GM13976 (cell line): ENCODE measurements around the gene ADAP2.
"Not testable (repeated sequence)": the region's sequence is repeated elsewhere in the genome, so short reads cannot be mapped to it uniquely, and the experiment has no call there.

Source experiments
- DNase-seq: peaks from one replicate; pipeline ENCODE4 v3.0.0; 2012; ENCODE audit warnings: low spot score
- in situ Hi-C: fragments of 300-500 bp; cut with MboI; formaldehyde crosslinking; loops from one replicate; pipeline ENCODE4 v1.12.0; 2022; ENCODE audit warnings: low sequenced_read_pairs, mixed read lengths, inconsistent platforms; ENCODE audit not compliant: unreplicated experiment
- TF ChIP-seq, protein P1 (sequence below): IDR thresholded peaks from 2 replicates; pipeline ENCODE4 v1.5.1; 2012; ENCODE audit warnings: borderline replicate concordance, mild to moderate bottlenecking; ENCODE audit not compliant: insufficient read depth; ENCODE audit errors: extremely low read depth, missing control alignments, control extremely low read depth

The ADAP2 gene

DNA sequence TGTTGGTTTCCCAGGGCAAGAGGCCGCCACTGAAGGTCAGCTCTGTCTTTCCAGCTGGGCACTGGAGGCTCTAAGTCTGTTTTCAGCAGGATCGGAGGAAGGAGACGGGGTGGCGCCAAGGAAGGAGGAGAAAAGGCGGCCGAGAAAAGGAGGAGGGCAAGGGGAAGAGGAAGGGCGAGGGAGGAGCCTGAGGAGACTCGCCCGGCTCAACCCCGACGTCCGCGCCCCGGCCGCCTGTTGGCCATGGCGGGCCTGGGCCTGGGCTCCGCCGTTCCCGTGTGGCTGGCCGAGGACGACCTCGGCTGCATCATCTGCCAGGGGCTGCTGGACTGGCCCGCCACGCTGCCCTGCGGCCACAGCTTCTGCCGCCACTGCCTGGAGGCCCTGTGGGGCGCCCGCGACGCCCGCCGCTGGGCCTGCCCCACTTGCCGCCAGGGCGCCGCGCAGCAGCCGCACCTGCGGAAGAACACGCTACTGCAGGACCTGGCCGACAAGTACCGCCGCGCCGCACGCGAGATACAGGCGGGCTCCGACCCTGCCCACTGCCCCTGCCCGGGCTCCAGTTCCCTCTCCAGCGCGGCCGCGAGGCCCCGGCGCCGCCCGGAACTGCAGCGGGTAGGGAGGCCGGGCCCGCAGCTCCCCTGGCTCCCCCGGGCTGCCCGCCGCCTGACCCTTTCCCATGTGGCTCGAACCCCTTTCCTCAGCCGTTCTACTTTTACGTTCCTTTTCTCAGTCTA lies 49.3 kb downstream of the ADAP2 start, which contains the start of gene RNF135:
RNF135 (plus strand) TSS at position 209 of the 737 bp plus-strand sequence; CDS start at position 244, 35 bp downstream.
- in situ Hi-C loops, result no loop called here
- peak; percentile 86 for DNase-seq
- TF ChIP-seq, protein P1, sequence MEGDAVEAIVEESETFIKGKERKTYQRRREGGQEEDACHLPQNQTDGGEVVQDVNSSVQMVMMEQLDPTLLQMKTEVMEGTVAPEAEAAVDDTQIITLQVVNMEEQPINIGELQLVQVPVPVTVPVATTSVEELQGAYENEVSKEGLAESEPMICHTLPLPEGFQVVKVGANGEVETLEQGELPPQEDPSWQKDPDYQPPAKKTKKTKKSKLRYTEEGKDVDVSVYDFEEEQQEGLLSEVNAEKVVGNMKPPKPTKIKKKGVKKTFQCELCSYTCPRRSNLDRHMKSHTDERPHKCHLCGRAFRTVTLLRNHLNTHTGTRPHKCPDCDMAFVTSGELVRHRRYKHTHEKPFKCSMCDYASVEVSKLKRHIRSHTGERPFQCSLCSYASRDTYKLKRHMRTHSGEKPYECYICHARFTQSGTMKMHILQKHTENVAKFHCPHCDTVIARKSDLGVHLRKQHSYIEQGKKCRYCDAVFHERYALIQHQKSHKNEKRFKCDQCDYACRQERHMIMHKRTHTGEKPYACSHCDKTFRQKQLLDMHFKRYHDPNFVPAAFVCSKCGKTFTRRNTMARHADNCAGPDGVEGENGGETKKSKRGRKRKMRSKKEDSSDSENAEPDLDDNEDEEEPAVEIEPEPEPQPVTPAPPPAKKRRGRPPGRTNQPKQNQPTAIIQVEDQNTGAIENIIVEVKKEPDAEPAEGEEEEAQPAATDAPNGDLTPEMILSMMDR, result no peak

DNA sequence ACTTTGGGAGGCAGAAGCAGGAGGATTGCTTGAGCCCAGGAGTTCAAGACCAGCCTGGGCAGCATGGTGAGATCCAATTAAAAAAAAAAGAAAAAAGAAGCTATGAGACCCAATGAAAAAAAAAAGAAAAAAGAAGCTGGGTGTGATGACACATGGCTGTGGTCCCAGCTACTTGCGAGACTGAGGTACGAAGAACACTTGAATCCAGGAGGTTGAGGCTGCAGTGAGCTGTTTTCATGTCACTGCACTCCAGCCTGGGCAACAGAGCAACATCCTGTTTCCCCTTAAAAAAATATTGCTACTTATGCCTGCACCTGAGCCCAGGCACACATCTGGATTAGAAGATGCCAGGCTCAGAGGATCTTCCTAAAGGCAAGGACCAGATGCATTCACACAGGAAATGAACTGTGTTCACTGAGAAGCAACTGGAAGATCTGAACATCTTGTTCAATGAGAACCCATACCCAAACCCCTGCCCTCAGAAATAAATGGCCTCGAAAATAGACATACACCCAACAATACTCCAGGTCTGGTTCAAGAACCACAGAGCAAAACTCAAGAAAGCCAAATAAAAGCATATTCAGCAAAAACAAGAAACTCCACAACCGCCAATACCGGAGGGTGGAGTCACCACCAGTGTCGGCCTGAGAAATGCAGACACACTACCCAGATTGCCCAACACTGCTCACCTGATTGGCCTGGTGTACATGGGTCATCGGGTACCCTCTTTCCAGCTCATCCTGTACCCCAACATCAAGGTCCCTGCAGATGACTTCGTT lies 53.5 kb downstream of the ADAP2 start:
- no peak for DNase-seq
- in situ Hi-C loops, result no loop called here
- TF ChIP-seq, protein P1, result no peak

DNA sequence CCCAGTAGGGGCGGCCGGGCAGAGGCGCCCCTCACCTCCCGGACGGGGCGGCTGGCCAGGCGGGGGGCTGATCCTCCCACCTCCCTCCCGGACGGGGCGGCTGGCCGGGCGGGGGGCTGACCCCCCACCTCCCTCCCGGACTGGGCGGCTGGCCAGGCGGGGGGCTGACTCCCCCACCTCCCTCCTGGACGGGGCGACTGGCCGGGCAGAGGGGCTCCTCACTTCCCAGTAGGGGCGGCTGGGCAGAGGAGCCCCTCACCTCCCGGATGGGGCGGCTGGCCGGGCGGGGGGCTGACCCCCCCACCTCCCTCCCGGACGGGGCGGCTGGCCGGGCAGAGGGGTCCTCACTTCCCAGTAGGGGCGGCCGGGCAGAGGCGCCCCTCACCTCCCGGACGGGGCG lies 58.2 kb downstream of the ADAP2 start:
- DNase-seq, in situ Hi-C loops: not testable (repeated sequence)

DNA sequence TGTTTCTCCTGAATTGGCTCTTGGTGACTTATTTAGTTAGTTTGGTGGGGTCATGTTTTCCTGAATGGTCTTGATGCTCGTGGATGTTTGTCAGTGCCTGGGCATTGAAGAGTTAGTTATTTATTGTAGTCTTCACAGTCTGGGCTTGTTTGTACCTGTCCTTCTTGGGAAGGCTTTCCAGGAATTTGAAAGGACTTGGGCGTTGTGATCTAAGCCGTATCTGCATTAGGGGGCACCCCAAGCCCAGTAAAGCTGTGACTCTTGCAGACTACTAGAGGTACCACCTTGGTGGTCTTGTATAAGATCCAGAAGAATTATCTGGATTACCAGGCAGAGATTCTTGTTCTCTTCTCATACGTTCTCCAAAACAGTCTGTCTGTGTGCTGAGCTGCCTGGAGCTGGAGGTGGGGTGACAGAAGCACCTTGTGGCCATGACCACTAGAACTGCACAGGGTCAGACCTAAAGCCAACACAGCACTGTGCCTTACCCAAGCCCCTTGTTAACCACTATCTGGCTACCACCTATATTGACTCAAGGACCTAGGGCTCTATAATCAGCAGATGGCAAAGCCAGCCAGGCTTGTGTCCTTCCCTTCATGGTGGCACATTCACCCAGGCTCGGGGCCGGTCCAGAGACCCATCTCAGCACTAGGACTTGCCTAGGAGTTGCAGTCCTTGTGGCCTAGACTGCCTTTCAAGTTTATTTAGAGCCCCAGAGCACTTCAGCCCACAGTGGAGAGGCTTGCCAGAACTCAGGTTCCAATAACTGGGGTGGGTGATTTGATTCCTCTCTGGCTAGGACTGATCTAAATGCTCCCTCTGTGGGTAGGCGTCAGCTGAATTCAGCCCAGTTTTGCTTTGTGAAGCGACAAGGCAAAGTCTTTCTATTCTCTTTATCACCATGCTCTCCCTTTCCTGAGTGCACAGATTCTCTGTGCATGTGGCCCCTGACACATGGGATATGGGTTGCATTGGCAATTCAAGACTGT lies 60.1 kb downstream of the ADAP2 start:
- in situ Hi-C loops, result no loop called here
- TF ChIP-seq, protein P1, result no peak

DNA sequence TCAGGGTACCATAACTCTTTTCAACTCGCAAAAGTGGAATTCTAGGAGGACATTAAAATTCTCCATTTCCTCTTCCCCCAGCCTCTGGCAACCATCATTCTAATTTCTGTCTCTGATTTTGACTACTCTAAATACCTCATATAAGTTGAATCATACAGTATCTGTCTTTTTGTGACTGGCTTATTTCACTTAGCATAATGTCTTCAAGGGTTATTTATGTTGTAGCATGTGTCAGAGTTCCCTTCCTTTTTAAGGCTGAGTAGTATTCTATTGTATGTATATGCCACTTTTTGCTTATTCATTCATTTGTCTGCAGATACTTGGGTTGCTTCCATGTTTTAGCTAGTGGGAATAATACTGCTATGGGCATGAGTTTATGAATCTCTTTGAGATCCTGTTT lies 61.1 kb downstream of the ADAP2 start:
- in situ Hi-C loops, result no loop called here
- DNase-seq, result no peak
- TF ChIP-seq, protein P1, result no peak

More for the DNA sequence above, 60.1 kb downstream of the ADAP2 start:
- no peak for DNase-seq

DNA sequence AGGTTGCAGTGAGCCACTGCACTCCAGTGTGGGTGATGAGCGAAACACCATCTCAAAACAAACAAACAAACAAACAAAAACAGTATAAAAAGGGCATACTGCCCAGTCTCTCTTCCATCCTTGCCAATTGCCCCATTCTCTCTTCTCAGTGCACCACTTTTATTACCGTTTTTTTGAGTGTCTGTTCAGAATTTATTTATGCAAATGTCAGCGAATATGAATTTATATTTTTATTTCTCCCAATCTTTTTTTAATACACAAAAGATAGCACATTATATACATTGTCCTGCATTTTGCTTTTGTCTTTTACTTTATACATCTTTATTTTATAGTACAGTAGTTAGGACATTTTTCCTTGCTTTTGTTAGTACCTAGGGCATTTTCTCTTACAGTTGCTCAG lies 68.7 kb downstream of the ADAP2 start:
- in situ Hi-C loops, result no loop called here
- TF ChIP-seq, protein P1, result no peak
- DNase-seq, result no peak
